A549 treated with AZD9567 at 1 μM for 4 hours (cell line): Measurements from ENCODE around the gene KMT2D. TPM values are rescaled to one million over a fixed set of nuclear protein-coding genes. Genes with fewer than 3 reads are reported as not detected.

Experiments
- total RNA-seq: library from RNA; stranded (reverse); fragments of 200-300 nt; extraction: Qiagen RNA extraction; gene quantifications from 5 replicates; pipeline ENCODE4 v1.2.3, GENCODE V29; 2022; ENCODE audit not compliant: insufficient read depth

KMT2D gene, protein sequence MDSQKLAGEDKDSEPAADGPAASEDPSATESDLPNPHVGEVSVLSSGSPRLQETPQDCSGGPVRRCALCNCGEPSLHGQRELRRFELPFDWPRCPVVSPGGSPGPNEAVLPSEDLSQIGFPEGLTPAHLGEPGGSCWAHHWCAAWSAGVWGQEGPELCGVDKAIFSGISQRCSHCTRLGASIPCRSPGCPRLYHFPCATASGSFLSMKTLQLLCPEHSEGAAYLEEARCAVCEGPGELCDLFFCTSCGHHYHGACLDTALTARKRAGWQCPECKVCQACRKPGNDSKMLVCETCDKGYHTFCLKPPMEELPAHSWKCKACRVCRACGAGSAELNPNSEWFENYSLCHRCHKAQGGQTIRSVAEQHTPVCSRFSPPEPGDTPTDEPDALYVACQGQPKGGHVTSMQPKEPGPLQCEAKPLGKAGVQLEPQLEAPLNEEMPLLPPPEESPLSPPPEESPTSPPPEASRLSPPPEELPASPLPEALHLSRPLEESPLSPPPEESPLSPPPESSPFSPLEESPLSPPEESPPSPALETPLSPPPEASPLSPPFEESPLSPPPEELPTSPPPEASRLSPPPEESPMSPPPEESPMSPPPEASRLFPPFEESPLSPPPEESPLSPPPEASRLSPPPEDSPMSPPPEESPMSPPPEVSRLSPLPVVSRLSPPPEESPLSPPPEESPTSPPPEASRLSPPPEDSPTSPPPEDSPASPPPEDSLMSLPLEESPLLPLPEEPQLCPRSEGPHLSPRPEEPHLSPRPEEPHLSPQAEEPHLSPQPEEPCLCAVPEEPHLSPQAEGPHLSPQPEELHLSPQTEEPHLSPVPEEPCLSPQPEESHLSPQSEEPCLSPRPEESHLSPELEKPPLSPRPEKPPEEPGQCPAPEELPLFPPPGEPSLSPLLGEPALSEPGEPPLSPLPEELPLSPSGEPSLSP (N-terminal part only)
- total RNA-seq: 31.9 to 37.6 TPM (median 34.3 TPM) in 5 replicates

DNA sequence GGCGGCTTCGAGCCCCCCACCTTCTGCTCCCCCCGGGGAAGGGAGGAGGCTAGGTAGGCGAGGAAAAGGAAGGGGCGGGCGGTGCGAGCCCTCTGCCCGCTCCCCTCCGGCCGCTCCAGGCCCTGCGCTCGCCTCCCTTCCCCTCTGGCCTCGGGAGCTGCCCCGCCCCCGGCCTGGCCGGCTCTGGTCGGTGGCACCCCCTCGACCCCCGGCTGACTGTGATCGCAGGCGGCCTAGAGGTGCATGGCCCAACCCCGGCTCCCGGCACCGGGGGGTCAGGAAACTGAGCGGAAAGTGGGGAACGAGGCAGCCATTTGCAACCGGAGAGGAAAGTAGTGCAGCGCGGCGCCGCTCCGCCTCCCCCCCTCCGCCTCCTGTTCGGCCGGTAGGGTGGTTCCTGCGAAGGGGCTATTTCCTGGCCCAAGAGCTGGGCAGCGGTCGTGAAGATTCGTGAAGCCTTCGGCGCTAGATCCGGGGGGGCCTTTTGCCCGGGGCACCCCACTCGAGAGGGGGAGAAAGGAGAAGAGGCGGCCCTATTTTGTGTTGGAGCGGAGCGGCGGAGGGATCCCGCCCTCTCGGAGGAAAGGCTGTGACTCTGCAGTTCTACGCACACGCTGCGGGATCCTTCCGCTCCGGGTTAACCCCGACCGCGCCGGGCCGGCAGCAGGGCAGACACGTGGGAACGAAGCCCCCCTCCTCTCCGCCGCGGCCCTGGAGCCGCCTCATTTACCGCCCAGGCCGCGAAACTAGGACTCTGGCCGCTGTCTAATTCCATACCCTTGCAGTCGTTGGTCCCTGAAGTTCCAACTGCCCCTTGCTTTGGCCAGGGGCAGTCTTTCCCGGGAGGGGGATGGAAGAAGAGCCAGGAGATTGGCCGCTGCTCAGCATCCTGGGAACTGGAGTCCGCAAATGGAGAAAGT is at the start of gene KMT2D:
KMT2D (minus strand) TSS at position 558 of the 920 bp plus-strand sequence. CDS start 5,470 bp downstream, outside the sequence.

DNA sequence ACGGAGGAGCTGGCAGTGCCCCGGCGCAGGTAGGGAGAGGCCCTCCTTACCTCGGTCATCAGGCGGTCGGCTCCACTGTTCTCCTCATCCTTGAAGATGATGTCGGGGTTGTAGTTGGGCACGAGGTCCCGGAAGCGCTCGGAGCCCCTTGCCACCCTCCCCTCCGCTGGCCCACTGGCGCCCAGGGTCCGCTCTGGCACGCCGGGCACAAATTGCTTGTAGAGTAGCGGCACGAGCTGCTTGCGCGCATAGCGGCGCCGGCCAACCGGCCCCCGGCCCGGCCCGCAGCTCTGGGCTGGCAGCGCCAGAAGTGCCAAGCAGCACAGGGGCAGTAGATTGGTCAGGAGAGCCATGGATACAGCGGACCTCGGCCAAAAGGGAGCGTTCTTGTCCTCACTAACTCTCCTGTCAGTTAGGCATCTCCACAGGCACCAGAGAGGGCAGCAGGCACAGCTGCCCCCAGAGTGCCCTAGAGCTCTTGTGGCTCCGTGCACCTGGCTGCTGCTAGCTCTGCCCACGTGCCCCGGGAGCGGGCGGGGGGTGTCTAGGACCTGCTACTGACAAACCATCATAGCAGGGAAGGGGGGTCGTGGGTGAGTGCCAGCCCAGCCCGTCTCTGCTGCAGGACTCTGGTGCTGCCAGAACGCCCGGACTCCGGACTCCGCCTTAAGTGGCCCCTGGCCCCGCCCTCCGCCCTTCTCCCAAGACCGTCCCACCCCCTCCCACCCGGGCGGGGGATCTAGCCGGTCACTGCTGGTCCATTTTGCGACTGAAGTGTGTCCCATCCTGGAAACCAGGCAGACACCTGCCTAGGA is 33.8 kb upstream of the KMT2D start, which contains the start of gene DHH:
DHH (minus strand) TSS at position 642 of the 815 bp plus-strand sequence; CDS start at position 353, 289 bp downstream.

GRCh38 chr12:49069507-49070346 is 9.1 kb upstream of the KMT2D start, which contains the start of gene RHEBL1:
Gene RHEBL1, minus strand, starts transcription at chr12:49069979. Its CDS starts 194 bp downstream, at chr12:49069785.

DNA sequence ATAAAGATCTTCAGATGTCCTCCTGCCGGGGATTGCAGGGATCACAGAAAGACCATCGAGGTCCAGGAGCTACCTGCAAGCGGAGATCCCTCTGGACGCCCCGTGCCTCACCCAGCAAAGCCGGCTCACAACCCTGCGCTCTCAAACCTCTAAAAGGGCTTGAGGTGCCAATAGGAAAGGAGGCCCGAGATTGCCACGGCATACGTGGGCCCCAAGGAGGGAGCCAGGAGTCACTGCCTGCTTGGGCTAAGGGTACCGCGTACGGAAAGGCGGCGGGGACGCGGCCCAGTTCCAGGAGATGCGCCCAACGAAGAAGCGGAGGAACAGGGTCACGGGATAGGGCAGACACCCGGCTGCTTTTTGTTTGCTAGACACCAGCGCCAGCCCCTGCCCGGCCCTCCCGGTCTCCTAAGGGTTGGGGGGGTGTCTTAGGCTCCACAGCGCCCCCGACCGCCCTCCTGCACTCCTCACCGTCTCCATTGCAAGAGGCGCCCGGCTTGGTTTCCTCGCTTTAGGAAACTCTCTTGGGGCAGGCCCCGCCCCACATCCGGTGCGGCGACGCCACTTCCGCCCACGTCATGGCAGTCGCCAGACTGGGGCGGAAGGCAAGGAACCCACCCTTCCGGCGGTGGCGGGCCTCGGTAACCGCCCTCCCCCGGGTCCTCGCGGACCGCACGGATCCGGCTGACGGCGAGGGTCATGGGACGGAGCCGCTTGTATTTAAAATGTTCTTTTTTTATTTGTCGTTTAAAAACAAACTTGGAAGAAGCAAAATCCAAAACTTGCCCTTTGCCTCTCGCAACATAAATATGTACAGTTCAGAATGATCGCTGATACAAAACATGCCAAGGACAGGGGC is 42.1 kb downstream of the KMT2D start, which contains the start of gene PRKAG1:
PRKAG1 (minus strand) TSS at position 516 of the 859 bp plus-strand sequence; CDS start at position 480, 36 bp downstream.

Other genes starting within 250 kb of the KMT2D start
- gene CACNB3, start 242.3 kb downstream of the KMT2D start, total RNA-seq: 26.4 to 42.8 TPM (median 34.8 TPM) in 5 replicates
- 64.6 to 82.2 TPM (median 77.2 TPM) in 5 replicates for gene DDX23, start 208.6 kb downstream of the KMT2D start, total RNA-seq
- gene RND1, start 194.9 kb downstream of the KMT2D start, total RNA-seq: 5.2 to 9.6 TPM (median 5.9 TPM) in 5 replicates
- gene FKBP11, start 135.3 kb downstream of the KMT2D start, total RNA-seq: 17.8 to 59.9 TPM (median 58.1 TPM) in 5 replicates
- 139 to 159 TPM (median 150 TPM) in 5 replicates for gene ARF3, start 103.3 kb downstream of the KMT2D start, total RNA-seq
- gene WNT10B, start 89.1 kb downstream of the KMT2D start, total RNA-seq: 1.7 to 3.0 TPM (median 1.9 TPM) in 5 replicates
- 0.07 to 0.10 TPM in 2 of 5 replicates, not detected in the others for gene WNT1, start 82.5 kb downstream of the KMT2D start, total RNA-seq
- gene DDN, start 61.4 kb downstream of the KMT2D start, total RNA-seq: 0.70 to 0.85 TPM (median 0.78 TPM) in 5 replicates
- gene PRKAG1, start 42.0 kb downstream of the KMT2D start, total RNA-seq: 42.4 to 54.4 TPM (median 43.6 TPM) in 5 replicates
- 2.1 to 7.2 TPM (median 5.3 TPM) in 5 replicates for gene RHEBL1, start 9.2 kb upstream of the KMT2D start, total RNA-seq
- gene DHH, start 34.0 kb upstream of the KMT2D start, total RNA-seq: 0.06 TPM in 1 of 5 replicates, not detected in the others
- 11.5 to 19.4 TPM (median 17.1 TPM) in 5 replicates for gene LMBR1L, start 50.1 kb upstream of the KMT2D start, total RNA-seq
- gene TUBA1B, start 70.6 kb upstream of the KMT2D start, total RNA-seq: 2,309 to 2,621 TPM (median 2,411 TPM) in 5 replicates
- gene TUBA1A, start 128.3 kb upstream of the KMT2D start, total RNA-seq: 188 to 279 TPM (median 226 TPM) in 5 replicates
- 1,668 to 2,355 TPM (median 1,781 TPM) in 5 replicates for gene TUBA1C, start 204.3 kb upstream of the KMT2D start, total RNA-seq
- gene PRPH, start 234.4 kb upstream of the KMT2D start, total RNA-seq: 1.3 to 2.2 TPM (median 1.5 TPM) in 4 of 5 replicates, not detected in the other